Measurements from ENCODE around the gene UVRAG.

UVRAG gene

DNA sequence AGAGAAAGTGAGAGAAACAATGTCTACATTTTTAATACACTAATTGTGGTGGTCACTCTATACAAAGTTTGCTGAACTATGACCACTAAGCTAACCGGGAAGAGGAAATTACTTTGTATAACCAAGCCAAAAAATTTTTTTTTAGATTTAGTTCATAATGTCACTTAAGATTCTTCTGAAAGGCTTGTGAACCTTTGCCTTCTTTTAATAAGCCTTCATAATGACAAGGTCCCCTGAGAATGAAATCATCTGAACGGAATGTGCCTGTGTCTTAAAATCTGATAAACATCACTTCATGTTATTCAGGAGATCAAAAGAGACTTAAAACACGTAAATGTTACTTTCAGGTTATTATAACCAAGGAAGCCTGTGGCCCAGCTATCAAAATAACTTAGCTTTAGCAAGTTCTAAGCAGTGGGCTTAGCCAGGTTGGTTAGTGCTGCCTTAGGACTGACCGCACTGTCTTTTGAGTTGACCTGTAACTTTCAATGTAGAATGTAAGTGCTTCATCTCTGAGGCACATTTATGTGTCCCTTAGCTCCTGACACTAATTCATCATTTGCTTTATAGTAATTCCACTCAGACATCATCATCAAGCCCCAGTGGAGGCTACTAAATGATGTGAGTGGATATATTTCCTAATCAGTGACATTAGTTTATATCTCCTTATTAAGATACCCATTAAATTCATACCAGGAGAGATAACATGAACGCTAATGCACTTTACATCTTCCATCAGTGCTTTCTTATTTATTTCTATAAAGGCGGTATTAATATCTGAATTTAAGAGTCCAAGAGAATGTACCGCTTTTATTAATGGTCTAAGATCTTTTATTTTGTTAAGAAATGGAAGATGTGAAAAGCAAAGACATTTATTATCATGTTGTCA lies 268.8 kb downstream of the UVRAG start:
- DNase-seq (ENCODE audit: low spot score in 2 of 2) (no peak), ATAC-seq (ENCODE audit: low read depth) (no peak)
- Mint-ChIP-seq H3K27me3 (no peaks in the 10 kb centered on the region), H3K4me1 (peaks cover 12% of the 10 kb centered on the region), H3K9me3 (peaks cover 4% of the 10 kb centered on the region), H3K4me3 (no peak overlapping the region), H3K27ac (no peak overlapping the region), H3K36me3 (peaks cover 27% of the 10 kb centered on the region)

DNA sequence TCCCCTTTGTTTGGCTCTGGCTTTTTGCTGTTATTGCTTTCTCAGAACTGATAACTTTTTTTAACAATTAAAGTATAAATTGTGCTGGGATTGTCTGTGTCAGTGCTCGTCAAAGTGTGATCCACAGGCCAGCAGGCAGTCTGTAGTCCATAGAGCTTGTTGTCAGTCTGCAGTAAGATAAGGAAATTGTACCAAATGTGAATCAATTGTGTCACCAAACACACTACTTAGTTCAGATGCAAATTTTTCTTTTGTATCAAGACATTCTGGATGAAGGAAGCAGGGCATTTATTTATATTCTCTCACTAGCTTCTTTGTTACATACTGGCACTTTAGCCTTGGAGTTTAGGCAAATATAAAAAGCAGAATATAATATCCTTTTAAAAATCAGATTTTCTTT lies 270.3 kb downstream of the UVRAG start:
- no peaks in the 10 kb centered on the region for H3K27me3 Mint-ChIP-seq
- peaks cover 11% of the 10 kb centered on the region for H3K9me3 Mint-ChIP-seq
- DNase-seq (ENCODE audit: low spot score in 2 of 2) (no peak), ATAC-seq (ENCODE audit: low read depth) (no peak)
- peaks cover 36% of the 10 kb centered on the region for H3K36me3 Mint-ChIP-seq
- H3K27ac Mint-ChIP-seq: no peak overlapping the region
- H3K4me3 Mint-ChIP-seq: no peak overlapping the region
- peaks cover 9% of the 10 kb centered on the region for H3K4me1 Mint-ChIP-seq

DNA sequence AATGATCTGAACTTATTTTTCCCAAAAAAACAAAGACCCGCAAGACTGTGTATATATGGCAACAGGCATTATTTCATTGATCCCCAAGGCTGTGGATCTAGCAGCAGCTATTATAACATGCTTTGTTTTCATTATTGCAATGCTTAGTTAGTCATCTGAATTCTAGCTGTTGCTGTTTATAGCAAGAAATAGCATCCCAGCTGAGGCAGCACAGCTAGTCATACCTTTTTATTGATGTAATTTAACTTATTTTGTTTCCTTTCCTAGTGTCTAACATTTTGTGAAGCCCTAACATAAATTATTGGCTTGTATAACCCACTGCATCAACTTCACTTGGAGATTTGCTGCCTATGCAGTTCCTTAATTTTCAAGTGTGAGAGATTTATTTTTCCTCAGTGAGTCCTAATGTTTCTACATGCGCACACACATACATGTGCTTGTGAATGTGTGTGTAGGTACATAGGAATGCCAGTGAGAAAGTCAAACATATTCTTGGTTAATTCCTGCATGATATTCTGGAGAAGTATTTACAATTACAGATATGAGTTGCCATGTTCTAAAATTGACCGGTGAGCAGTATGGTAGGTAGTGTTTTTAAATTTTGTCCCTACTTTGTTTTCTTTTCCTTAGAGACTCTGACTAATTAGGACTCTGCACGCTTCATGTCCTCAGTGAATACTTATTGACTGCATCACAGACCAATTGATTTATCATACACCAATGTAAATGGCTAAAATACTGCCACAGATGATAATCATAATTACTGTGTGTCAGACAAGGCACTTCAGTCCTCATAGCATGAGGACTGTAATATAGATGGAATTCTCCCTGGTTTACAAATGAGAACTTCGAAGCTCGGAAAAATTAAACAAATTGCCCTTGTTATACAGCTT lies 272.0 kb downstream of the UVRAG start:
- H3K36me3 Mint-ChIP-seq: peaks cover 50% of the 10 kb centered on the region
- no peak overlapping the region for H3K27ac Mint-ChIP-seq
- no peaks in the 10 kb centered on the region for H3K27me3 Mint-ChIP-seq
- H3K4me1 Mint-ChIP-seq: peaks cover 9% of the 10 kb centered on the region
- DNase-seq (ENCODE audit: low spot score in 2 of 2): no peak
- no peak for ATAC-seq (ENCODE audit: low read depth)
- no peak overlapping the region for H3K4me3 Mint-ChIP-seq
- peaks cover 18% of the 10 kb centered on the region for H3K9me3 Mint-ChIP-seq

DNA sequence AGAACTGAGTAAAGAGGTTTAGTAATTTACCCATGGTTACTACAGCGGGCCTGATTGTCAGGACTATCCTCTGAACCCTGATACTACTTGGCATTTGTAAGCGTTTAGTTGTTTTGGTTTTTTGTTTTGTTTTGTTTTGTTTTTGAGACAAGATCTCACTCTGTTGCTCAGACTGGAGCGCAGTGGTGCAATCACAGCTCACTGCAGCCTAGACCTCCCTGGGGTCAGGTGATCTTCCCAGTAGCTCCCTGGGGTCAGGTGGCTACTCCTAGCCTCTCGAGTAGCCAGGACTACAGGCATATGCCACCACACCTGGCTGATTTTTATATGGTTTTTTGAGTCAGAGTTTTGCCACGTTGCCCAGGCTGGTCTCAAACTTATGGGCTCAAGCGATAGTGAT lies 272.7 kb downstream of the UVRAG start:
- Mint-ChIP-seq H3K4me1 (peaks cover 11% of the 10 kb centered on the region), H3K36me3 (peaks cover 52% of the 10 kb centered on the region), H3K9me3 (peaks cover 18% of the 10 kb centered on the region), H3K27ac (peak overlapping the region; percentile 47), H3K4me3 (no peak overlapping the region), H3K27me3 (no peaks in the 10 kb centered on the region)
- no peak for ATAC-seq (ENCODE audit: low read depth)
- no peak for DNase-seq (ENCODE audit: low spot score in 2 of 2)

DNA sequence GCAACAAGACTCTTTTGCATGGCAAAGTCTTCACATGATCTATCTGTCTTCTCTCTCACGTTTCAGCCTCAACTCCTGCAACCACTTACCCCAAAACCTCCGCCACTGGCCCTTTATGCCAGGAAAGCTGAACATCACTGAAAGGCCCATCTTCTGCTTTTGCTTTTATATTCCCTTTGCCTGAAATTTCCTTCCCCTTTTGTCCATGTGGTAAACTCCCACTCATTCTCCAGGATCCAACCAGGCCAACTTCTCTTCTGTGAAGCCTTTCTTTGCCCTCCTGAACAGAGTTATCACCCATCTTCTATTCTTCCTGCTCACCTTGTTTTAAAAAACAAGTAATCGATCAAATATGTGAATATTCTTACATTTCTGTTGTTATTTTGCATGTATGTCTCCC lies 273.5 kb downstream of the UVRAG start:
- Mint-ChIP-seq H3K27me3 (no peaks in the 10 kb centered on the region), H3K4me3 (no peak overlapping the region), H3K4me1 (peaks cover 11% of the 10 kb centered on the region), H3K36me3 (peaks cover 56% of the 10 kb centered on the region), H3K9me3 (peaks cover 18% of the 10 kb centered on the region), H3K27ac (no peak overlapping the region)
- no peak for ATAC-seq (ENCODE audit: low read depth)
- no peak for DNase-seq (ENCODE audit: low spot score in 2 of 2)

DNA sequence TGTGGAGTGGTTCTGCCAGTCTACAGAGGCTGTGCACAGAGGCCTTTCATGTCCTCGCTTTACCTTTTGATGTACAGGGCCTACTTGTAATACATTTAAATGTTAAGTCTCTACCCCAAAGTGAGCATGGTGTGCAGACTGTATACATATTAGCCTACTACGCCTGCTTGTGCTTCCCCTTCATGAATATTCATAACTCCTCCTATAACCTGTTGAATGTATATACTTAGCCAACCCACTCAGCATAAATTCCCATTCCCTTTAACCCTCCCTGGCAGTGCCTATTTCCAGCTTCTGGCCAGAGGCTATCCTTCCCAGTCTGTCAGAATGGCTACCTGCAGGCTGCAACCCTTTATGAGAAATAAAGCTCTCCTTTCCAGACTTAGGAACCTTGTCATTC lies 275.2 kb downstream of the UVRAG start:
- Mint-ChIP-seq H3K9me3 (peaks cover 18% of the 10 kb centered on the region), H3K27me3 (no peaks in the 10 kb centered on the region), H3K4me3 (no peak overlapping the region), H3K4me1 (peaks cover 13% of the 10 kb centered on the region), H3K27ac (no peak overlapping the region), H3K36me3 (peaks cover 56% of the 10 kb centered on the region)
- ATAC-seq (ENCODE audit: low read depth): no peak
- DNase-seq (ENCODE audit: low spot score in 2 of 2): no peak

DNA sequence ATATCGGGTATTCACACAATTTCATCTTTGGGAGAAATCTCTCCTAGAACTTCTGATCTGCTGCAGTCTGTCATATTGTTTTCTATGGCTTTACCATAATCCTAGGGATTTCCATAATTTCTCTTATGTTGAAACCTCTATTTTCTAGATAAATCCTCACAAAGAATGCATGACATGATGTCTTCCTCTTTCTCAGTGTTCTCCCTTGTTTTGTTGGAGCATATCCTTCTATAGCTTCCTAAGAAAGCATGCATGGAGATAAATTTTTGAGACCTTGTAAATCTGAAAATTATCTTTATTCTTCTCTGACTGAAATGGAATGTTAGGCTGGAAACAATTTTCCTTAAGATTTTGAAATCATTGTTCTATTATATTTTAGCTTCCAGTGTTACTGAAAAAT lies 275.8 kb downstream of the UVRAG start:
- DNase-seq (ENCODE audit: low spot score in 2 of 2): no peak
- ATAC-seq (ENCODE audit: low read depth): no peak
- peaks cover 13% of the 10 kb centered on the region for H3K4me1 Mint-ChIP-seq
- peaks cover 54% of the 10 kb centered on the region for H3K36me3 Mint-ChIP-seq
- H3K9me3 Mint-ChIP-seq: peaks cover 18% of the 10 kb centered on the region
- no peak overlapping the region for H3K4me3 Mint-ChIP-seq
- H3K27me3 Mint-ChIP-seq: no peaks in the 10 kb centered on the region
- no peak overlapping the region for H3K27ac Mint-ChIP-seq

DNA sequence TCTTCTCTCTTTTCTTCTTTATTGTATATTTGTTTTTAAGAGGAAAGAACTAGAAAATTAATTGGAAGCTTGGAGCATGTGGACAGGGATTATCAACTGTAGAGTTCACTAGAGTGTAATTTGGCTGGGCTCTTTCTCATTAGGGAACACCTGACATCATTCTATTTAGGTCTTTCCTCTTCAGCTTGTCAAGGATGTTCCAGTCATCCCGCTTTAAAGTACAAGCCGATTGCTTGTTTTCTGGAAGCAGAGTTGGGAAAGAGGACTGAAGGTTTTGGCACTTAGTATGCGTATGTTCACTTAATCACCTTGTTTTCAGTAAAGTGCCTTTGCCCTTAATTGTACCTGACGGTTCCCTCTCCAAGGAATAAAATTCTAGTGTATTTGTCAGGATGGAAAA lies 279.7 kb downstream of the UVRAG start:
- H3K9me3 Mint-ChIP-seq: peaks cover 11% of the 10 kb centered on the region
- no peak for DNase-seq (ENCODE audit: low spot score in 2 of 2)
- H3K4me1 Mint-ChIP-seq: peaks cover 10% of the 10 kb centered on the region
- no peak for ATAC-seq (ENCODE audit: low read depth)
- H3K27ac Mint-ChIP-seq: no peak overlapping the region
- H3K27me3 Mint-ChIP-seq: no peaks in the 10 kb centered on the region
- peaks cover 36% of the 10 kb centered on the region for H3K36me3 Mint-ChIP-seq
- H3K4me3 Mint-ChIP-seq: no peak overlapping the region

DNA sequence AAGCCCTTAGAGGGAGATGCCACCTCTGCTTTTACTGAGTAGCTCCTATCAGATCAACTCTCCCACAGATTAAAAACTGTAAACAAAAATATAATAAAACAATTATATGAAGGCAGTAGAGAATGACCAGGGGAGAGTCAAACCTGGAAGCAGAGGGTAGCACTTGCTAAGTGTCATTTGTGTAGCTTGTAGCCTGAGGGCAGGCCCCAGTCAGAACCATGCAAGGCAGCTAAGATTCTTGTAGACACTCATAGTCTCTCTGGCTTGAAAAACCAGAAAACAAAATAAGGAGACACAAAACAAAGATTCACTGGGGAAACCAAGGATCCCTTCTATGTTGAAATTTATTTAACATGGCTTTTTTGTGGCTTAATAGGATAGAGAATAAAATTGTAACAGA lies 280.9 kb downstream of the UVRAG start:
- peaks cover 12% of the 10 kb centered on the region for H3K4me1 Mint-ChIP-seq
- ATAC-seq (ENCODE audit: low read depth) (no peak), DNase-seq (ENCODE audit: low spot score in 2 of 2) (no peak)
- no peak overlapping the region for H3K27ac Mint-ChIP-seq
- peaks cover 3% of the 10 kb centered on the region for H3K9me3 Mint-ChIP-seq
- peaks cover 31% of the 10 kb centered on the region for H3K36me3 Mint-ChIP-seq
- no peaks in the 10 kb centered on the region for H3K27me3 Mint-ChIP-seq
- H3K4me3 Mint-ChIP-seq: no peak overlapping the region

DNA sequence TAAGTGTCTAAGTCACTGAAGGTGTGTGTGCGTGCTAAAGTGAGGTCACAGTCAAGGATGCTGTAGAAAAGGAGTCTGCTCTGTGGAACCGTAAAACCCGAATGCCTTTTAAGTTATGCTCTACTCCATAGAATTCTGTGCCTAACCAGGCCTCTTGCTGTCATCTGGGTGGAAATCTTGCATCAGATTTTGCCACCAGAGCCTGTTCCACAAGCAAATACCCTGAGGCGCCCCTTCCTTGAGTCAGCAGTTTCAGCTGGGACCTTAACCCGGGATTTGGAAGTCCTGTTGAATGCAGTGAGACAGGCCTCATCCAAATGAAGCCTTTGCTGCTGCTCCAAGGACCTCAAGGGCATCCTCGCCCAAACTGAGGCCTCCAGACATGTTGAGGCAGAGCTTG lies 281.5 kb downstream of the UVRAG start:
- ATAC-seq (ENCODE audit: low read depth): no peak
- peaks cover 29% of the 10 kb centered on the region for H3K36me3 Mint-ChIP-seq
- H3K9me3 Mint-ChIP-seq: peaks cover 1% of the 10 kb centered on the region
- no peak overlapping the region for H3K4me3 Mint-ChIP-seq
- no peak overlapping the region for H3K27ac Mint-ChIP-seq
- no peaks in the 10 kb centered on the region for H3K27me3 Mint-ChIP-seq
- no peak for DNase-seq (ENCODE audit: low spot score in 2 of 2)
- H3K4me1 Mint-ChIP-seq: peaks cover 15% of the 10 kb centered on the region

DNA sequence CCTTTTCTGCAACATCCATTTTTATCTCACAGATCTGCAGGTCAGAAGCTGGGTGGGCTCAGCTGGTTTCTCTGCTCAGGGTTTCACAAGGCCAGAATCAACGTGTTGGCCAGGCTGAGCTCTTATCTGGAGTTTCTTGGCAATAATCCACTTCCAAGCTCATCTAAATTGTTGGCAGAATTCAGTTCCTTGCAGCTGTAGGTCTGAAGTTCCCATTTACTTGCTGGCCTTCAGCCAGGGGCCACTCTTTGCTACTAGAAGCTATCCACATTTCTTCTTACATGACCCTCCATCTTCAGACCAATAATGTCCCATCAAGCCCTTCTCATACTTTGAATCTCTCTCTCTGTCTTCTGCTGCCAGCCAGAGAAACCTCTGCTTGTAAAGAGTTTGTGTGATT lies 287.8 kb downstream of the UVRAG start:
- ATAC-seq (ENCODE audit: low read depth): no peak
- Mint-ChIP-seq H3K27me3 (no peaks in the 10 kb centered on the region), H3K27ac (no peak overlapping the region), H3K36me3 (peaks cover 29% of the 10 kb centered on the region), H3K9me3 (peaks cover 1% of the 10 kb centered on the region), H3K4me1 (peaks cover 9% of the 10 kb centered on the region), H3K4me3 (no peak overlapping the region)
- no peak for DNase-seq (ENCODE audit: low spot score in 2 of 2)

DNA sequence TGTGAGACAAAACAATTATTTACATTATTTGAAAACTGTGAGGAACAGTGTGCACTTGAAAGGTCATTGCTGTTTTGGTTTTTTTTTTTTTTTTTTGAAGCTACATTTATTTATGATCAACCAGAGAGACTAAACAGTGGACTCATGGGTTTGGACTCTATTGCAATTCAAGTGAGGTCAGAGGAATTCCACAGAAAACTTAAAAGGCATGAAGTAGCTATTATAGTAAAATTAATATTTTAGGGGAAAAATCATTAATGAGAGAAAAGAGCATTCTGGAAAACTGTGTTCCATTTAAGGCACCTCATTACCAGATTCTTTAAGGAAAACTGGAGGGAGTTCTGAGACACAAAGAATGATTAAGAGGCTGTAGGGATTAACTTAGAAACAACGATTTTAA lies 288.4 kb downstream of the UVRAG start:
- H3K4me1 Mint-ChIP-seq: peaks cover 9% of the 10 kb centered on the region
- no peaks in the 10 kb centered on the region for H3K27me3 Mint-ChIP-seq
- H3K27ac Mint-ChIP-seq: no peak overlapping the region
- no peak for DNase-seq (ENCODE audit: low spot score in 2 of 2)
- H3K4me3 Mint-ChIP-seq: no peak overlapping the region
- H3K9me3 Mint-ChIP-seq: peaks cover 1% of the 10 kb centered on the region
- H3K36me3 Mint-ChIP-seq: peaks cover 29% of the 10 kb centered on the region
- ATAC-seq (ENCODE audit: low read depth): no peak

DNA sequence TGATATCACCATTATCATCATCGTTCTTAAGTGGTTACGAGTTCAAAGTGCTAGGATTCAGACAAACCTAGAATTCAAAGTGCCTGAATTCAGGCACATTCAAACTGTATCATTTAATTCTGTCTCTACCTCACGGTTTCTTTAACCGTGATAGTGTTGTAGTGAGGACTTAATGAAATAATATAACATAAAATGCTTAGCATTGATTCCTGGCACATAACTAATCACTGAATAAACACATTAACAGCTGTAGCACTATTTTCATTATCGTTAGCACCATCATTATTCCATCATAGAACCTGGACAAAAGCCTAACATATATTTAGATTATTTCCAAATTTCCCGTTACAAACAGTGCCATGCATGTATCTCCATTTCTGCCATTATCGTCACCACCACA lies 289.3 kb downstream of the UVRAG start:
- no peak overlapping the region for H3K27ac Mint-ChIP-seq
- no peak for ATAC-seq (ENCODE audit: low read depth)
- peaks cover 1% of the 10 kb centered on the region for H3K9me3 Mint-ChIP-seq
- H3K4me1 Mint-ChIP-seq: peaks cover 12% of the 10 kb centered on the region
- peaks cover 30% of the 10 kb centered on the region for H3K36me3 Mint-ChIP-seq
- no peak overlapping the region for H3K4me3 Mint-ChIP-seq
- no peaks in the 10 kb centered on the region for H3K27me3 Mint-ChIP-seq
- DNase-seq (ENCODE audit: low spot score in 2 of 2): no peak

DNA sequence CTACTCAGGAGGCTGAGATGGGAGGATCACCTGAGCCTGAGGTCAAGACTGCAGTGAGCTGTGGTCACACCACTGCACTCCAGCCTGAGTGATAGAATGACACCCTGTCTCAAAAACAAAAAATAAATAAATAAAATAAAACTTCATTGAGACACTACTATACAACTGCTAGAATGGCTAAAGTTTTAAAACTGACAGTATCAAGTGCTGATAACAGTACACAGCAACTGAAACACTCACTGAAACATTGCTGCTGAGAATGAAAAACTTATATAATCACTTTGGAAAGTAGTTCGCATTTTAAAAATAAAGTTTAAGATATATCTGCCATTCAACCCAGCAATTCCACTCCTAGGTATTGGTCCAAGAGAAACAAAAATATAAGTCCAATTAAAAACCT lies 290.6 kb downstream of the UVRAG start:
- Mint-ChIP-seq H3K27me3 (no peaks in the 10 kb centered on the region), H3K4me1 (peaks cover 15% of the 10 kb centered on the region), H3K36me3 (peaks cover 33% of the 10 kb centered on the region), H3K27ac (no peak overlapping the region), H3K4me3 (no peak overlapping the region), H3K9me3 (peaks cover 1% of the 10 kb centered on the region)
- ATAC-seq (ENCODE audit: low read depth): no peak
- DNase-seq (ENCODE audit: low spot score in 2 of 2): no peak

All from memory B cell (primary cell).